Right lobe of liver (tissue), 6 donors: ENCODE measurements around the gene DEFB108B. TPM values are rescaled to one million over a fixed set of nuclear protein-coding genes. Genes with fewer than 3 reads are reported as not detected.
"Not testable (repeated sequence)": the region's sequence is repeated elsewhere in the genome, so short reads cannot be mapped to it uniquely, and the experiment has no call there.

Experiments
- ATAC-seq, 4 donors: fragments of 200-7000 bp; cut with Tn5 transposase; one replicate each; pipeline ENCODE4 v1.9.1; 2020; ENCODE audit warnings: mild to moderate bottlenecking in 4 of 4, moderate library complexity in 4 of 4
- DNase-seq, 3 donors: peaks; one replicate each; pipeline ENCODE4 v3.0.0-alpha.2; 2020
- H3K27ac ChIP-seq, 3 donors: fragments of 200-600 bp; one replicate each; pipeline ENCODE4 v1.8.0; 2022
- H3K27me3 ChIP-seq, 2 donors: fragments of 200-600 bp; one replicate each; pipeline ENCODE4 v1.8.0; 2022
- H3K36me3 ChIP-seq, 4 donors: fragments of 200-600 bp; sonication (generic) in 1 of 4; one replicate each; pipeline versions ENCODE4 v1.5.1 to v1.8.0; 2017 to 2022; ENCODE audit warnings: control low read depth in 1 of 4
- H3K4me1 ChIP-seq, 4 donors: fragments of 200-600 bp; sonication (generic) in 1 of 4; one replicate each; pipeline versions ENCODE4 v1.5.1 to v1.8.0; 2017 to 2022; ENCODE audit warnings: control low read depth in 1 of 4
- H3K4me3 ChIP-seq, 3 donors: fragments of 200-600 bp; one replicate each; pipeline ENCODE4 v1.8.0; 2022
- H3K9me3 ChIP-seq, 4 donors: fragments of 200-600 bp; sonication (generic) in 1 of 4; one replicate each; pipeline versions ENCODE4 v1.5.1 to v1.8.0; 2017 to 2022; ENCODE audit warnings: control low read depth in 1 of 4
- CTCF ChIP-seq, 4 donors: fragments of 200-600 bp in 3 of 4; fragments of 450-650 bp in 1 of 4; IDR thresholded peaks; one replicate each; pipeline versions ENCODE4 v1.5.1 to v1.8.0; 2016 to 2022; ENCODE audit warnings: antibody characterized with exemption in 4 of 4, mild to moderate bottlenecking in 2 of 4
- POLR2A ChIP-seq: fragments of 450-650 bp; IDR thresholded peaks from one replicate; pipeline ENCODE4 v1.6.1; 2017; ENCODE audit warnings: antibody characterized with exemption, mild to moderate bottlenecking
- WGBS: methylation state at CpG from one replicate; pipeline ENCODE4 v1.1.6; 2018; ENCODE audit warnings: low coverage, low lambda C conversion rate; ENCODE audit not compliant: insufficient coverage; ENCODE audit errors: missing lambda C conversion rate; 5-methylcytosine and 5-hydroxymethylcytosine counted together
- intact Hi-C, 2 donors: fragments of 100-400 bp; cut with DNase I; formaldehyde crosslinking; loops; one replicate each; pipeline versions ENCODE4 v1.11.2 to v1.14.1; 2022
- total RNA-seq, 6 experiments: library from RNA; depleted of rRNA in 2 of 6; stranded (reverse); fragments of >200 nt in 2 of 6; fragmentation: NEBNext Ultra II Directional in 3 of 6; extraction: Animal tissue kit (Norgen Biotek cat#: 25700) in 3 of 6; gene quantifications; one replicate each; pipeline versions ENCODE4 v1.1.0 to v1.2.4, GENCODE V29; 2016 to 2023
- donor health status: DM: no; HTN: yes; CAD: no.
- donor health status: DM: no; HTN: no; CAD: no.
- donor health status: DM: no; HTN: no; CAD: no.
- donor health status: DM: no; HTN: yes; CAD: no.
- donor health status: DM: no; HTN: yes; CAD: no.

The DEFB108B gene
- total RNA-seq, 6 experiments from 2014 or later, result not detected

DNA sequence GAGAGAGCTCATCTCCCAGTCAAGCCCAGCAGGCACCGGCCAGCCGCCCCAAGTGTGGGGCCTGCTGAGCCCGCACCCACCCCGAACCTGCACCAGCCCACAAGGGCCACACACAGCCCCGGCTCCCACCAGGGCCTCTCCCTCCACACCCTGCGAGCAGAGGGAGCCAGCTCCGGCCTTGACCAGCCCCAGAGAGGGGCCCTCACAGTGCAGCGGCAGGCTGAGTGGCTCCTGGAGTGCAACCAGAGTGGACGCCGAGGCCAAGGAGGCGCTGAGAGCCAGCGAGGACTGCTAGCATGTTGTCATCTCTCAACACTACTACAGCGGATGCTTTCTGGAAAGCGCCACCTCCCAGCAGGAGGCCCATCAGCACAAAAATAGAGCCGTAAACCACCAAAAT lies 10.9 kb downstream of the DEFB108B start:
- Histone ChIP-seq H3K27ac (no peak overlapping the region), H3K27me3 (no peaks in the 10 kb centered on the region), H3K4me1 (no peaks in the 10 kb centered on the region), H3K4me3 (no peak overlapping the region), H3K36me3 (no peaks in the 10 kb centered on the region), H3K9me3 (no peaks in the 10 kb centered on the region)
- 76% methylated on average over 4 of the region's 15 CpGs for WGBS
- TF ChIP-seq POLR2A (no peak), CTCF (IDR thresholded peaks at IDR 0.05) (no peak)
- DNase-seq (no peak), ATAC-seq (peak in 1 of 4 donors; percentile 28)
- intact Hi-C loops, result no loop called here

DNA sequence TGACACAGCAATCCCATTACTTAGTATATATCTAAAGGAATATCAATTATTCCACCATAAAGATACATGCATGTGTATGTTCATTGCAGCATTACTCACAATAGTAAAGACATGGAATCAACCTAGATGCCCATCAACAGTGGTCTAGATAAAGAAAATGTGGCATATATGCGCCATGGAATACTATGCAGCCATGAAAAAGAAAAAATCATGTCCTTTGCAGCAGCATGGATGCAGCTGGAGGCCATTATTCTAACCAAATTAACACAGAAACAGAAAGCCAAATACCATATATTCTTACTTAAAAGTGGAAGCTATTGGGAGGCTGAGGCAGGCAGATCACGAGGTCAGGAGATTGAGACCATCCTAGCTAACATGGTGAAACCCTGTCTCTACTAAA lies 20.9 kb downstream of the DEFB108B start:
- 74% methylated on average over 2 of the region's 2 CpGs for WGBS
- H3K9me3 ChIP-seq, ATAC-seq: not testable (repeated sequence)

GRCh38 chr11:71855880-71856279 lies 22.9 kb downstream of the DEFB108B start:
- 32% methylated on average over 2 of the region's 2 CpGs for WGBS
- H3K4me3 ChIP-seq, intact Hi-C loops, H3K4me1 ChIP-seq, H3K9me3 ChIP-seq, DNase-seq, H3K27me3 ChIP-seq, H3K36me3 ChIP-seq, ATAC-seq, H3K27ac ChIP-seq: not testable (repeated sequence)

More for the DNA sequence above, 20.9 kb downstream of the DEFB108B start:
- DNase-seq, H3K4me1 ChIP-seq, intact Hi-C loops, H3K36me3 ChIP-seq, H3K4me3 ChIP-seq, H3K27me3 ChIP-seq, H3K27ac ChIP-seq: not testable (repeated sequence)

DNA sequence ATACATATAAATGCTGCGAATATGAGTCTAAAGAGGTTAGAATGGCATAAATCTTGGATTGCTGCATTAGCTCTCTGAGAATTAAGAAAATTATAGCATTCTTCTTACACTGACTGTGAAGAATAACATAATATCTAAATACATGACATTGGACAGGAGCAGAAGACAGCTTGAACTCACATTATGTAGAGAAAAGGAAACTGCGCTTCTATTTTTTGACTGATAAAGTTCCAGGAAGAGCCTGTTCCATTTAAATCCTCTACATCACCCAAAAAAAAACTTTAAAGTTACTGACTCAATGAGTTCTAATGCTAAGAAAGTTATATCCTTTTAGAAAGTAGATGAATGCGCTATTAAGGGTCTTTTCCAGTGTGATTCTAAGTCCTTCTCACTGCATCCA lies 27.8 kb downstream of the DEFB108B start:
- ATAC-seq, H3K36me3 ChIP-seq, H3K4me1 ChIP-seq, DNase-seq, H3K27ac ChIP-seq, H3K4me3 ChIP-seq, H3K27me3 ChIP-seq, H3K9me3 ChIP-seq, intact Hi-C loops: not testable (repeated sequence)
- WGBS, result 85% methylated on average over 3 of the region's 3 CpGs

- ATAC-seq, result peak; percentile 80 to 86 (median 82)
- 50% methylated on average over 3 of the region's 3 CpGs for WGBS
- H3K4me3 ChIP-seq, H3K27me3 ChIP-seq, H3K4me1 ChIP-seq, H3K27ac ChIP-seq, DNase-seq, intact Hi-C loops, H3K9me3 ChIP-seq, H3K36me3 ChIP-seq: not testable (repeated sequence)
- peak; percentile 21 to 54 (median 45) for TF ChIP-seq CTCF (IDR thresholded peaks at IDR 0.05)
These were observed 31.1 kb downstream of the DEFB108B start for GRCh38 chr11:71863978-71864627.

- DNase-seq, H3K4me3 ChIP-seq, H3K9me3 ChIP-seq, H3K4me1 ChIP-seq, H3K27ac ChIP-seq, H3K36me3 ChIP-seq, intact Hi-C loops, H3K27me3 ChIP-seq, ATAC-seq: not testable (repeated sequence)
- no CpG with 5 or more reads among the region's 1 CpG for WGBS
These were observed 34.2 kb downstream of the DEFB108B start for GRCh38 chr11:71867209-71867608.

DNA sequence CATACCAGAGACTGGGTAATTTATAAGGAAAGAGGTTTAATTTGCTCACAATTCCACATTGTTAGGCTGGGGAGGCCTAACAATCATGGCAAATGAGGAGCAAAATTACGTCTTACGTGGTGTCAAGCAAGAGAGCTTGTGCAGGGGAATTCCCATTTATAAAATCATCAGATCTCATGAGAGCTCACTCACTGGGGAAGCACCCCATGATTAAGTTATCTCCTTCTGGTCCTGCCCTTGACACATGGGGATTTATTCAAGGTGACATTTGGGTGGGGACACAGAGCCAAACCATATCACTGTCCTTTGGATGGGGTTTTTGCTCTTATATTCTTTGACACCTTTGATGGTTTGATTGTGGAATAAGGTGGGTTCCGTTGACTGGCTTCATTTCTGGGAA lies 36.9 kb downstream of the DEFB108B start:
- DNase-seq, intact Hi-C loops, H3K9me3 ChIP-seq, ATAC-seq, H3K27ac ChIP-seq, H3K27me3 ChIP-seq, H3K36me3 ChIP-seq, H3K4me3 ChIP-seq, H3K4me1 ChIP-seq: not testable (repeated sequence)
- no CpG with 5 or more reads among the region's 3 CpGs for whole genome bisulfite sequencing

GRCh38 chr11:71870661-71871060 lies 37.7 kb downstream of the DEFB108B start:
- H3K36me3 ChIP-seq, H3K9me3 ChIP-seq, H3K4me1 ChIP-seq, H3K27ac ChIP-seq, DNase-seq, H3K4me3 ChIP-seq, H3K27me3 ChIP-seq, ATAC-seq, intact Hi-C loops: not testable (repeated sequence)

- H3K4me3 ChIP-seq, H3K9me3 ChIP-seq, DNase-seq, H3K27me3 ChIP-seq, H3K4me1 ChIP-seq, H3K36me3 ChIP-seq, intact Hi-C loops, H3K27ac ChIP-seq: not testable (repeated sequence)
- WGBS, result 37% methylated on average over 2 of the region's 2 CpGs
- peak; percentile 75 to 89 (median 80) for ATAC-seq
These were observed 43.3 kb downstream of the DEFB108B start for GRCh38 chr11:71876262-71876661.

DNA sequence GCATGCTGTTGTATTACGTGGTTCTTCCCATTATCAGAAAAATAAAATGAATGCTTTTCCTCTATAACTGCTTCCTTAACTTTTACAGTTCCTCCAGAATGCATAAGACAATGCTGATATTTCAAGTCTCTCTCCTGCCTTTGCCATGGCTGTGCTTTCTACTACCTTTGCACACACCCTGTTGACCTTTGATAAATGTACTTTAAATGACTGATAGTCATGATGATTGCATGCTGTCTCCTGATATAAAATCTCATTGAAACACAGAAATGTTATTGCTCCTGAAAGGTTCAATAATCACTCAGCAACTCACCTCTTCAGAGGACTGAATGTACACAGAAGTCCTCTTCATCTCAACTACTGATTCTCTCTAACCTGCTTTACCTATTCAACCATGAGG lies 45.1 kb downstream of the DEFB108B start, which contains the start of gene DEFB131B:
Gene DEFB131B, plus strand, starts transcription at position 395 of the 400 bp plus-strand sequence. Its CDS starts 0 bp downstream, at position 395.
- intact Hi-C loops, H3K4me1 ChIP-seq, H3K27me3 ChIP-seq, DNase-seq, ATAC-seq, H3K36me3 ChIP-seq, H3K4me3 ChIP-seq, H3K9me3 ChIP-seq, H3K27ac ChIP-seq: not testable (repeated sequence)
- WGBS, result 83% methylated on average over 1 of the region's 1 CpG
